ENCODE measurements around the gene SLC35E2B. TPM values are rescaled to one million over a fixed set of nuclear protein-coding genes. Genes with fewer than 3 reads are reported as not detected.
A peak's percentile ranks its signal among the peaks of the same experiment; 100 is the strongest.

SLC35E2B gene
- total and polyA plus RNA-seq, 2 of the 13 experiments (the other 11 are each of a cell fraction or from before 2014, with no cell fraction given) = 14.1 to 19.7 TPM

DNA sequence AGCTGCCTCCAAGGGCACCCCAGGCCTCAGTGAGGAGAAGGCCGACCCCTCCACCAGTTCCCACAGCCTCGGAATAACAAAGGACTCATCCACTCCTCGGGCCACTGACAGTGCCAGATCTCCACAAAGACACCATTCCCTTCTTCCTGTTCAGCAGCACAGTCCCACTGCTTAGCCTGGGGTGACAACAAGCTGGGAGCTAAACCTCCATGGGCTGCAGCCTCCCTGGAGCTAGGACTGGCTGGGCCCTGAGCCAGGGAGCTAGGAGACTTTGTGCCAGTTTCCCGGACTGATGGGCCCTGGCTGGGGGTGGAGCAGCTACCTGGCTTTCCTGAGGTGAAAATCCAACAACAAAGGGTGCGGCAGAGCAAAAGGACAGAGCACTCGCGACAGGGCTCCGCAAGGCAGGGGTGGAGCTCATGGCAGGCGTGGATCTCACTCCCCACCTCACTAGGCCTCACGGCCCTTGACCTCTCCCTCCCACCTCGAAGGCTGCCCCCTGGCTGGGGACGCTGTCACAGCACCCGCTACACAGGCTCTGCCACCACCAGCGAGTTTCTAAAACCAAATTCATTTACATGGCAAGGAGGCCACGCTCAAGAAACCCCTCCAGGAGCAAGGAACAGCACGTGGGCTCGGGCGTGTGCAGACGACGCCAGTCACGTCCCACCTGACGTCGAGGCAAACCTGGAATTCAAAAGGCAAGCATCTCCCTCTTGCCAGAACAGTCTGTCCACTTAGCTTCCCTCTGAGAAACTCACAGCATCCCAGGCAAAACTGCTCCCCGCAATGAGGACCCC is 13.8 kb downstream of the SLC35E2B start (continued):
- TF ChIP-seq, protein P1, sequence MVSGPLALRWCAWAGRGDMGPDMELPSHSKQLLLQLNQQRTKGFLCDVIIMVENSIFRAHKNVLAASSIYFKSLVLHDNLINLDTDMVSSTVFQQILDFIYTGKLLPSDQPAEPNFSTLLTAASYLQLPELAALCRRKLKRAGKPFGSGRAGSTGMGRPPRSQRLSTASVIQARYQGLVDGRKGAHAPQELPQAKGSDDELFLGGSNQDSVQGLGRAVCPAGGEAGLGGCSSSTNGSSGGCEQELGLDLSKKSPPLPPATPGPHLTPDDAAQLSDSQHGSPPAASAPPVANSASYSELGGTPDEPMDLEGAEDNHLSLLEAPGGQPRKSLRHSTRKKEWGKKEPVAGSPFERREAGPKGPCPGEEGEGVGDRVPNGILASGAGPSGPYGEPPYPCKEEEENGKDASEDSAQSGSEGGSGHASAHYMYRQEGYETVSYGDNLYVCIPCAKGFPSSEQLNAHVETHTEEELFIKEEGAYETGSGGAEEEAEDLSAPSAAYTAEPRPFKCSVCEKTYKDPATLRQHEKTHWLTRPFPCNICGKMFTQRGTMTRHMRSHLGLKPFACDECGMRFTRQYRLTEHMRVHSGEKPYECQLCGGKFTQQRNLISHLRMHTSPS (CRISPR knock-in tag; IDR thresholded peaks at IDR 0.05; ENCODE audit: low read depth) = peak; percentile 58; the same call in 1 of the 2 replicates
- TF ChIP-seq, protein P2, sequence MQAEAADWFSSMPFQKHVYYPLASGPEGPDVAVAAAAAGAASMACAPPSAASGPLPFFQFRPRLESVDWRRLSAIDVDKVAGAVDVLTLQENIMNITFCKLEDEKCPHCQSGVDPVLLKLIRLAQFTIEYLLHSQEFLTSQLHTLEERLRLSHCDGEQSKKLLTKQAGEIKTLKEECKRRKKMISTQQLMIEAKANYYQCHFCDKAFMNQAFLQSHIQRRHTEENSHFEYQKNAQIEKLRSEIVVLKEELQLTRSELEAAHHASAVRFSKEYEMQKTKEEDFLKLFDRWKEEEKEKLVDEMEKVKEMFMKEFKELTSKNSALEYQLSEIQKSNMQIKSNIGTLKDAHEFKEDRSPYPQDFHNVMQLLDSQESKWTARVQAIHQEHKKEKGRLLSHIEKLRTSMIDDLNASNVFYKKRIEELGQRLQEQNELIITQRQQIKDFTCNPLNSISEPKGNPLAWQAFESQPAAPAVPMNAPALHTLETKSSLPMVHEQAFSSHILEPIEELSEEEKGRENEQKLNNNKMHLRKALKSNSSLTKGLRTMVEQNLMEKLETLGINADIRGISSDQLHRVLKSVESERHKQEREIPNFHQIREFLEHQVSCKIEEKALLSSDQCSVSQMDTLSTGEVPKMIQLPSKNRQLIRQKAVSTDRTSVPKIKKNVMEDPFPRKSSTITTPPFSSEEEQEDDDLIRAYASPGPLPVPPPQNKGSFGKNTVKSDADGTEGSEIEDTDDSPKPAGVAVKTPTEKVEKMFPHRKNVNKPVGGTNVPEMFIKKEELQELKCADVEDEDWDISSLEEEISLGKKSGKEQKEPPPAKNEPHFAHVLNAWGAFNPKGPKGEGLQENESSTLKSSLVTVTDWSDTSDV (CRISPR knock-in tag; IDR thresholded peaks at IDR 0.05) = no peak
- peak; percentile 33 for TF ChIP-seq AGO2 (optimal IDR thresholded peaks at IDR 0.05; ENCODE audit: low read depth, low read length)
- peak; percentile 93 for TF ChIP-seq ZSCAN21 (CRISPR knock-in tag; IDR thresholded peaks at IDR 0.05; ENCODE audit: borderline replicate concordance)
- no peak for TF ChIP-seq HNRNPH1 (optimal IDR thresholded peaks at IDR 0.05; ENCODE audit: low read depth, low read length)
- no peak for TF ChIP-seq ADNP (CRISPR knock-in tag; IDR thresholded peaks at IDR 0.05)
- TF ChIP-seq ZNF772 (CRISPR knock-in tag; IDR thresholded peaks at IDR 0.05) = peak; percentile 80; the same call in 1 of the 2 replicates
- no peak for TF ChIP-seq ZNF530 (CRISPR knock-in tag; IDR thresholded peaks at IDR 0.05; ENCODE audit: low read depth)
- TF ChIP-seq ZNF232 (CRISPR knock-in tag; IDR thresholded peaks at IDR 0.05; ENCODE audit: borderline replicate concordance) = no peak
- TF ChIP-seq SCMH1 (CRISPR knock-in tag; IDR thresholded peaks at IDR 0.05; ENCODE audit: borderline replicate concordance) = no peak
- TF ChIP-seq KMT2B (CRISPR knock-in tag; IDR thresholded peaks at IDR 0.05) = peak; percentile 56; the same call in 1 of the 2 replicates
- TF ChIP-seq, protein P3, sequence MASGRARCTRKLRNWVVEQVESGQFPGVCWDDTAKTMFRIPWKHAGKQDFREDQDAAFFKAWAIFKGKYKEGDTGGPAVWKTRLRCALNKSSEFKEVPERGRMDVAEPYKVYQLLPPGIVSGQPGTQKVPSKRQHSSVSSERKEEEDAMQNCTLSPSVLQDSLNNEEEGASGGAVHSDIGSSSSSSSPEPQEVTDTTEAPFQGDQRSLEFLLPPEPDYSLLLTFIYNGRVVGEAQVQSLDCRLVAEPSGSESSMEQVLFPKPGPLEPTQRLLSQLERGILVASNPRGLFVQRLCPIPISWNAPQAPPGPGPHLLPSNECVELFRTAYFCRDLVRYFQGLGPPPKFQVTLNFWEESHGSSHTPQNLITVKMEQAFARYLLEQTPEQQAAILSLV (CRISPR knock-in tag; IDR thresholded peaks at IDR 0.05; ENCODE audit: borderline replicate concordance) = no peak
- TF ChIP-seq, protein P4, sequence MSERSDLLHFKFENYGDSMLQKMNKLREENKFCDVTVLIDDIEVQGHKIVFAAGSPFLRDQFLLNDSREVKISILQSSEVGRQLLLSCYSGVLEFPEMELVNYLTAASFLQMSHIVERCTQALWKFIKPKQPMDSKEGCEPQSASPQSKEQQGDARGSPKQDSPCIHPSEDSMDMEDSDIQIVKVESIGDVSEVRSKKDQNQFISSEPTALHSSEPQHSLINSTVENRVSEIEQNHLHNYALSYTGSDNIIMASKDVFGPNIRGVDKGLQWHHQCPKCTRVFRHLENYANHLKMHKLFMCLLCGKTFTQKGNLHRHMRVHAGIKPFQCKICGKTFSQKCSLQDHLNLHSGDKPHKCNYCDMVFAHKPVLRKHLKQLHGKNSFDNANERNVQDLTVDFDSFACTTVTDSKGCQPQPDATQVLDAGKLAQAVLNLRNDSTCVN (CRISPR knock-in tag; IDR thresholded peaks at IDR 0.05; ENCODE audit: borderline replicate concordance) = 0 out of 2 replicates have a peak, but pooled peaks have one; percentile 18
- TF ChIP-seq GFI1 (CRISPR knock-in tag; IDR thresholded peaks at IDR 0.05; ENCODE audit: borderline replicate concordance) = 0 out of 2 replicates have a peak, but pooled peaks have one; percentile 49
- no peak for TF ChIP-seq ZNF251 (CRISPR knock-in tag; IDR thresholded peaks at IDR 0.05)
- TF ChIP-seq ZMYM2 (CRISPR knock-in tag; IDR thresholded peaks at IDR 0.05) = peak; percentile 83
- peak; percentile 88 for TF ChIP-seq RXRA (CRISPR knock-in tag; IDR thresholded peaks at IDR 0.05)
- TF ChIP-seq MXD4 (CRISPR knock-in tag; IDR thresholded peaks at IDR 0.05) = 0 out of 2 replicates have a peak, but pooled peaks have one; percentile 41
- TF ChIP-seq ATRX (CRISPR knock-in tag; IDR thresholded peaks at IDR 0.05; ENCODE audit: borderline replicate concordance) = no peak
- TF ChIP-seq, protein P5, sequence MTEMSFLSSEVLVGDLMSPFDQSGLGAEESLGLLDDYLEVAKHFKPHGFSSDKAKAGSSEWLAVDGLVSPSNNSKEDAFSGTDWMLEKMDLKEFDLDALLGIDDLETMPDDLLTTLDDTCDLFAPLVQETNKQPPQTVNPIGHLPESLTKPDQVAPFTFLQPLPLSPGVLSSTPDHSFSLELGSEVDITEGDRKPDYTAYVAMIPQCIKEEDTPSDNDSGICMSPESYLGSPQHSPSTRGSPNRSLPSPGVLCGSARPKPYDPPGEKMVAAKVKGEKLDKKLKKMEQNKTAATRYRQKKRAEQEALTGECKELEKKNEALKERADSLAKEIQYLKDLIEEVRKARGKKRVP (CRISPR knock-in tag; IDR thresholded peaks at IDR 0.05) = no peak
- TF ChIP-seq RFXANK (CRISPR knock-in tag; IDR thresholded peaks at IDR 0.05) = no peak
- TF ChIP-seq SKI (IDR thresholded peaks at IDR 0.05; ENCODE audit: partially characterized antibody) = peak; percentile 83

All from HepG2 (cell line).